ENCODE data around the gene LLCFC1.

DNA sequence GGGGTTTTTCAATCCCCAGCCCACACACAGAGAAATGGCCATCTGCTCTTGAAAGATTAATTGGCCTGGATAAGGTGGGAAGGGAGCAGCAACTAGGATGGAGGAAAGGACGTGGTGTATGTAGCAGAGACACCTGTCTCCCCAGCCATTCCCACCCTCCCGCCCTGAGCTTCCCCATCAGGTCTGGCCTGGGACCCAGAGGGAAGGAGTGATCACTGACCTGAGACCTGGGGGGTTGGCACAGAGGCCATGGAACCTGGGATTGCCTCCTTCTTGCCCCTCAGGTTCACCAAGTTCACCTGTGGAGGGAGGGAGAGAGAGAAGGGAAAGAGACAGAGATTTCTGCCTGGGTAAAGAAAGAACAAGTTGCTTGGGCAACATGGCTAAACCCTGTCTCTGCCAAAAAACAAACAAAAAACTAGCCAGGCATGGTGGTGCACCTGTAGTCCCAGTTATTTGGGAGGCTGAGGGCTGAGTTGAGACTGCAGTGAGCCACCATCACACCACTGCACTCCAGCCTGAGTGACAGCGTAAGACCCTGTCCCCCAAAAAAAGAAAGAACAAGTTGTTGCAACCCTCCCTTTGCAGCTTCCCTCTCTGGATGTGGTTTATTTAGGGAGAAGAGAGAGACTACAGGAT lies 42.4 kb upstream of the LLCFC1 start:
- TF ChIP-seq POLR2AphosphoS5 (IDR thresholded peaks at IDR 0.05; ENCODE audit: low read depth, low read length): no peak
- no peak for TF ChIP-seq POLR2A (IDR thresholded peaks at IDR 0.05; ENCODE audit: low read depth, low read length)
